ENCODE results near the gene EGLN1.

DNA sequence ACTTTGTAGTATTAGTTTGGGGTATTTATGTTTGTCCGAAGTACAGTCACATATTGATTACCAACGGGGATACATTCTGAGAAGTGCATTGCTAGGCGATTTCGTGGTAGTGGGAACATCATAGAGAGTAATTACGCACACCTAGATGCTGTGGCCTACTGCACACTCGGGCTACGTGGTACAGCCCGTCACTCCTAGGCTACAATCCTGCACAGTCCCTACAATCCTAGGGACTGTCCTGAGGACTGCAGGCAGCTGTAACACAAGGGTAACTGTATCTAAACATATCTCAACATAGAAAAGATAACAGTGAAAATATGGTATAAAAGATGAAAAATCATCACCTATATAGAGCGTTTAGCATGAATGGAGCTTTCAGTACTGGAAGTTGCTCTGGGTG is 103.0 kb downstream of the EGLN1 start:
- TF ChIP-seq, protein P1, sequence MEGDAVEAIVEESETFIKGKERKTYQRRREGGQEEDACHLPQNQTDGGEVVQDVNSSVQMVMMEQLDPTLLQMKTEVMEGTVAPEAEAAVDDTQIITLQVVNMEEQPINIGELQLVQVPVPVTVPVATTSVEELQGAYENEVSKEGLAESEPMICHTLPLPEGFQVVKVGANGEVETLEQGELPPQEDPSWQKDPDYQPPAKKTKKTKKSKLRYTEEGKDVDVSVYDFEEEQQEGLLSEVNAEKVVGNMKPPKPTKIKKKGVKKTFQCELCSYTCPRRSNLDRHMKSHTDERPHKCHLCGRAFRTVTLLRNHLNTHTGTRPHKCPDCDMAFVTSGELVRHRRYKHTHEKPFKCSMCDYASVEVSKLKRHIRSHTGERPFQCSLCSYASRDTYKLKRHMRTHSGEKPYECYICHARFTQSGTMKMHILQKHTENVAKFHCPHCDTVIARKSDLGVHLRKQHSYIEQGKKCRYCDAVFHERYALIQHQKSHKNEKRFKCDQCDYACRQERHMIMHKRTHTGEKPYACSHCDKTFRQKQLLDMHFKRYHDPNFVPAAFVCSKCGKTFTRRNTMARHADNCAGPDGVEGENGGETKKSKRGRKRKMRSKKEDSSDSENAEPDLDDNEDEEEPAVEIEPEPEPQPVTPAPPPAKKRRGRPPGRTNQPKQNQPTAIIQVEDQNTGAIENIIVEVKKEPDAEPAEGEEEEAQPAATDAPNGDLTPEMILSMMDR (IDR thresholded peaks at IDR 0.05): no peak
- TF ChIP-seq POLR2A (IDR thresholded peaks at IDR 0.05): no peak
